Measurements from ENCODE around the gene HDAC4.
A peak's percentile ranks its signal among the peaks of the same experiment; 100 is the strongest.

HDAC4 gene

GRCh38 chr2:239152916-239153305 lies 247.9 kb downstream of the HDAC4 start:
- no peak overlapping the region for H3K4me3 ChIP-seq (ENCODE audit: low read depth, low read length)
- DNase-seq (ENCODE audit: low read depth), result no peak
- no peak for TF ChIP-seq CTCF (IDR thresholded peaks at IDR 0.05; ENCODE audit: insufficient read depth, low read depth, low read length, missing control alignments)

- no peak for DNase-seq (ENCODE audit: low read depth)
- no peak overlapping the region for H3K4me3 ChIP-seq (ENCODE audit: low read depth, low read length)
- no peak for TF ChIP-seq CTCF (IDR thresholded peaks at IDR 0.05; ENCODE audit: insufficient read depth, low read depth, low read length, missing control alignments)
Measured at GRCh38 chr2:239152239-239152915, 248.4 kb downstream of the HDAC4 start.

- TF ChIP-seq CTCF (IDR thresholded peaks at IDR 0.05; ENCODE audit: insufficient read depth, low read depth, low read length, missing control alignments), result no peak
- no peak for DNase-seq (ENCODE audit: low read depth)
- no peak overlapping the region for H3K4me3 ChIP-seq (ENCODE audit: low read depth, low read length)
Measured at GRCh38 chr2:239151201-239152131, 249.4 kb downstream of the HDAC4 start.

GRCh38 chr2:239150125-239151011 lies 250.5 kb downstream of the HDAC4 start:
- peak; percentile 57 for DNase-seq (ENCODE audit: low read depth)
- no peak overlapping the region for H3K4me3 ChIP-seq (ENCODE audit: low read depth, low read length)
- no peak for TF ChIP-seq CTCF (IDR thresholded peaks at IDR 0.05; ENCODE audit: insufficient read depth, low read depth, low read length, missing control alignments)

- no peak for DNase-seq (ENCODE audit: low read depth)
- TF ChIP-seq CTCF (IDR thresholded peaks at IDR 0.05; ENCODE audit: insufficient read depth, low read depth, low read length, missing control alignments), result no peak
- no peak overlapping the region for H3K4me3 ChIP-seq (ENCODE audit: low read depth, low read length)
Measured at GRCh38 chr2:239149501-239149900, 251.3 kb downstream of the HDAC4 start.

GRCh38 chr2:239148495-239149200 lies 252.2 kb downstream of the HDAC4 start:
- no peak for DNase-seq (ENCODE audit: low read depth)
- H3K4me3 ChIP-seq (ENCODE audit: low read depth, low read length), result no peak overlapping the region
- no peak for TF ChIP-seq CTCF (IDR thresholded peaks at IDR 0.05; ENCODE audit: insufficient read depth, low read depth, low read length, missing control alignments)

Measured in GM12865 (cell line).